ENCODE data around the gene PAK2. TPM values are rescaled to one million over a fixed set of nuclear protein-coding genes. Genes with fewer than 3 reads are reported as not detected.
"Not testable (repeated sequence)": the region's sequence is repeated elsewhere in the genome, so short reads cannot be mapped to it uniquely, and the experiment has no call there.

Gene PAK2
- total and polyA plus RNA-seq, 4 experiments from 2014 or later: 29.1 to 97.4 (median 59.9) TPM

GRCh38 chr3:196842567-196843434 lies 103.1 kb downstream of the PAK2 start:
- H3K27ac ChIP-seq (ENCODE audit: low read depth, low read length): no peak overlapping the region
- Mint-ChIP-seq H3K4me1 (no peaks in the 10 kb centered on the region), H3K9me3 (no peaks in the 10 kb centered on the region), H3K4me3 (no peak overlapping the region), H3K36me3 (no peaks in the 10 kb centered on the region), H3K27me3 (peaks cover 0 to 1% of the 10 kb centered on the region in 2 donors), H3K27ac (peak overlapping the region in 1 of 7 donors; percentile 12)
- POLR2A ChIA-PET (ENCODE audit: partially characterized antibody): no interaction called here
- no peaks in the 10 kb centered on the region for H3K27me3 ChIP-seq (ENCODE audit: insufficient read depth, low read length)
- no peak for DNase-seq
- H3K9me3 ChIP-seq (ENCODE audit: control insufficient read depth in 1 of 2, low read length in 2 of 2): no peaks in the 10 kb centered on the region
- intact Hi-C loops (cut with micrococcal nuclease): no loop called here
- CTCF ChIA-PET (ENCODE audit: partially characterized antibody): interaction anchor here (1.3 kb wide), 1 partner anchor 9 kb away, joined by 3 read pairs; no protein-coding TSS in a partner anchor
- H3K36me3 ChIP-seq (ENCODE audit: insufficient read depth, low read length): no peaks in the 10 kb centered on the region
- H3K4me1 ChIP-seq (ENCODE audit: insufficient read depth, low read length): no peaks in the 10 kb centered on the region
- no peak overlapping the region for H3K4me3 ChIP-seq (ENCODE audit: low read length in 2 of 2)

- CTCF ChIA-PET (ENCODE audit: partially characterized antibody): interaction anchor here (1.3 kb wide), 1 partner anchor 10 kb away, joined by 3 read pairs; no protein-coding TSS in a partner anchor
- intact Hi-C loops (cut with micrococcal nuclease): no loop called here
- POLR2A ChIA-PET (ENCODE audit: partially characterized antibody): no interaction called here
These were observed 103.9 kb downstream of the PAK2 start for GRCh38 chr3:196843435-196844110.

GRCh38 chr3:196844235-196845219 lies 104.9 kb downstream of the PAK2 start:
- H3K4me3 Mint-ChIP-seq; CTCF ChIA-PET (ENCODE audit: partially characterized antibody); H3K27me3 ChIP-seq (ENCODE audit: insufficient read depth, low read length); H3K9me3 ChIP-seq (ENCODE audit: control insufficient read depth in 1 of 2, low read length in 2 of 2); DNase-seq; H3K27me3 Mint-ChIP-seq; intact Hi-C loops (cut with micrococcal nuclease); H3K36me3 Mint-ChIP-seq; H3K27ac Mint-ChIP-seq; H3K4me3 ChIP-seq (ENCODE audit: low read length in 2 of 2); H3K27ac ChIP-seq (ENCODE audit: low read depth, low read length); POLR2A ChIA-PET (ENCODE audit: partially characterized antibody); H3K9me3 Mint-ChIP-seq; H3K4me1 Mint-ChIP-seq; H3K36me3 ChIP-seq (ENCODE audit: insufficient read depth, low read length); H3K4me1 ChIP-seq (ENCODE audit: insufficient read depth, low read length): not testable (repeated sequence)

More at GRCh38 chr3:196843435-196844110, 103.9 kb downstream of the PAK2 start:
- Histone ChIP-seq H3K27ac (ENCODE audit: low read depth, low read length) (no peak overlapping the region), H3K4me3 (ENCODE audit: low read length in 2 of 2) (no peak overlapping the region), H3K4me1 (ENCODE audit: insufficient read depth, low read length) (no peaks in the 10 kb centered on the region), H3K9me3 (ENCODE audit: control insufficient read depth in 1 of 2, low read length in 2 of 2) (no peaks in the 10 kb centered on the region), H3K27me3 (ENCODE audit: insufficient read depth, low read length) (no peaks in the 10 kb centered on the region), H3K36me3 (ENCODE audit: insufficient read depth, low read length) (no peaks in the 10 kb centered on the region)
- Mint-ChIP-seq H3K4me1 (no peaks in the 10 kb centered on the region), H3K9me3 (no peaks in the 10 kb centered on the region), H3K36me3 (no peaks in the 10 kb centered on the region), H3K27ac (no peak overlapping the region), H3K4me3 (no peak overlapping the region), H3K27me3 (peaks cover 0 to 3% of the 10 kb centered on the region in 2 donors)
- no peak for DNase-seq

GRCh38 chr3:196848375-196848774 lies 108.7 kb downstream of the PAK2 start:
- CTCF ChIA-PET (ENCODE audit: partially characterized antibody); POLR2A ChIA-PET (ENCODE audit: partially characterized antibody); H3K36me3 ChIP-seq (ENCODE audit: insufficient read depth, low read length); H3K27ac ChIP-seq (ENCODE audit: low read depth, low read length); intact Hi-C loops (cut with micrococcal nuclease); H3K27ac Mint-ChIP-seq; DNase-seq; H3K27me3 Mint-ChIP-seq; H3K27me3 ChIP-seq (ENCODE audit: insufficient read depth, low read length); H3K4me3 Mint-ChIP-seq; H3K9me3 ChIP-seq (ENCODE audit: control insufficient read depth in 1 of 2, low read length in 2 of 2); H3K4me3 ChIP-seq (ENCODE audit: low read length in 2 of 2); H3K9me3 Mint-ChIP-seq; H3K4me1 ChIP-seq (ENCODE audit: insufficient read depth, low read length); H3K36me3 Mint-ChIP-seq; H3K4me1 Mint-ChIP-seq: not testable (repeated sequence)

- no peaks in the 10 kb centered on the region for H3K4me1 ChIP-seq (ENCODE audit: insufficient read depth, low read length)
- no peaks in the 10 kb centered on the region for H3K27me3 ChIP-seq (ENCODE audit: insufficient read depth, low read length)
- H3K4me1 Mint-ChIP-seq: no peaks in the 10 kb centered on the region
- H3K4me3 ChIP-seq (ENCODE audit: low read length in 2 of 2): no peak overlapping the region
- H3K9me3 ChIP-seq (ENCODE audit: control insufficient read depth in 1 of 2, low read length in 2 of 2): no peaks in the 10 kb centered on the region
- intact Hi-C loops (cut with micrococcal nuclease): no loop called here
- DNase-seq: no peak
- no peak overlapping the region for H3K27ac Mint-ChIP-seq
- ChIA-PET POLR2A (ENCODE audit: partially characterized antibody) (no interaction called here), CTCF (ENCODE audit: partially characterized antibody) (interaction anchor here (0.7 to 1.5 kb wide), 2 partner anchors 11 to 13 kb away, joined by 3 read pairs; no protein-coding TSS in a partner anchor)
- no peak overlapping the region for H3K27ac ChIP-seq (ENCODE audit: low read depth, low read length)
- no peak overlapping the region for H3K4me3 Mint-ChIP-seq
- H3K27me3 Mint-ChIP-seq: peaks cover 1 to 4% of the 10 kb centered on the region in 2 donors
- no peaks in the 10 kb centered on the region for H3K36me3 Mint-ChIP-seq
- no peaks in the 10 kb centered on the region for H3K9me3 Mint-ChIP-seq
- no peaks in the 10 kb centered on the region for H3K36me3 ChIP-seq (ENCODE audit: insufficient read depth, low read length)
These were observed 109.6 kb downstream of the PAK2 start for GRCh38 chr3:196849180-196849741.

- DNase-seq; H3K36me3 Mint-ChIP-seq; H3K36me3 ChIP-seq (ENCODE audit: insufficient read depth, low read length); H3K4me3 Mint-ChIP-seq; H3K27ac ChIP-seq (ENCODE audit: low read depth, low read length); H3K9me3 Mint-ChIP-seq; H3K9me3 ChIP-seq (ENCODE audit: control insufficient read depth in 1 of 2, low read length in 2 of 2); H3K27me3 ChIP-seq (ENCODE audit: insufficient read depth, low read length); H3K27me3 Mint-ChIP-seq; intact Hi-C loops (cut with micrococcal nuclease); H3K4me1 ChIP-seq (ENCODE audit: insufficient read depth, low read length); H3K4me3 ChIP-seq (ENCODE audit: low read length in 2 of 2): not testable (repeated sequence)
- ChIA-PET POLR2A (ENCODE audit: partially characterized antibody) (interaction anchor here (1.6 kb wide), 1 partner anchor 80 kb away, joined by 4 read pairs; the partner anchor contains the start of gene NCBP2), CTCF (ENCODE audit: partially characterized antibody) (interaction anchor here (0.9 kb wide), 1 partner anchor 25 kb away, joined by 3 read pairs; no protein-coding TSS in a partner anchor)
- Mint-ChIP-seq H3K27ac (peak overlapping the region in 1 of 7 donors; percentile 15), H3K4me1 (peaks cover 5 to 12% (median 6%) of the 10 kb centered on the region in 4 donors)
These were observed 123.3 kb downstream of the PAK2 start for GRCh38 chr3:196863000-196863399.
